H9 (cell line): Measurements from ENCODE around the gene RANBP3. TPM values are rescaled to one million over a fixed set of nuclear protein-coding genes. Genes with fewer than 3 reads are reported as not detected.

Experiments used
- DNase-seq: peaks from one replicate; pipeline ENCODE4 v3.0.0-alpha.2; 2017
- H2AFZ ChIP-seq: one replicate; pipeline ENCODE4 v1.6.1; 2013; ENCODE audit warnings: mild to moderate bottlenecking, low read length, control low read depth, moderate library complexity
- H2AK5ac ChIP-seq: 2 replicates; pipeline ENCODE4 v1.6.1; 2013; ENCODE audit warnings: low read length, control low read depth, mixed read lengths; ENCODE audit not compliant: insufficient read length
- H2BK120ac ChIP-seq: one replicate; pipeline ENCODE4 v1.6.1; 2013; ENCODE audit warnings: low read depth, mild to moderate bottlenecking, low read length, control low read depth, inconsistent platforms; ENCODE audit not compliant: poor library complexity, severe bottlenecking
- H2BK12ac ChIP-seq: 2 replicates; pipeline ENCODE4 v1.6.1; 2013; ENCODE audit warnings: low read length, control low read depth, mixed read lengths, low read depth; ENCODE audit not compliant: insufficient read length
- H2BK15ac ChIP-seq: 2 replicates; pipeline ENCODE4 v1.6.1; 2013; ENCODE audit warnings: low read depth, low read length, control low read depth
- H2BK20ac ChIP-seq: one replicate; pipeline ENCODE4 v1.6.1; 2013; ENCODE audit warnings: low read depth, mild to moderate bottlenecking, low read length, control low read depth, inconsistent platforms; ENCODE audit not compliant: poor library complexity, severe bottlenecking
- H2BK5ac ChIP-seq: 2 replicates; pipeline ENCODE4 v1.6.1; 2013; ENCODE audit warnings: low read length, control low read depth, mixed read lengths; ENCODE audit not compliant: insufficient read length
- H3K14ac ChIP-seq: 2 replicates; pipeline ENCODE4 v1.6.1; 2013; ENCODE audit warnings: low read length, control low read depth; ENCODE audit not compliant: insufficient read depth
- H3K18ac ChIP-seq: 2 replicates; pipeline ENCODE4 v1.6.1; 2013; ENCODE audit warnings: low read depth, mild to moderate bottlenecking, mixed read lengths, low read length, control low read depth; ENCODE audit not compliant: insufficient read length
- H3K23ac ChIP-seq: 2 replicates; pipeline ENCODE4 v1.6.1; 2013; ENCODE audit warnings: low read length, control low read depth, mixed read lengths, low read depth; ENCODE audit not compliant: insufficient read length
- H3K23me2 ChIP-seq: 2 replicates; pipeline ENCODE4 v1.6.1; 2013; ENCODE audit warnings: low read depth, mild to moderate bottlenecking, mixed read lengths, low read length, control low read depth; ENCODE audit not compliant: insufficient read length, poor library complexity, severe bottlenecking
- H3K27ac ChIP-seq: 2 replicates; pipeline ENCODE4 v1.5.1; 2013; ENCODE audit warnings: low read length, control low read depth, mixed read lengths, low read depth; ENCODE audit not compliant: insufficient read length
- H3K27me3 ChIP-seq: 2 replicates; pipeline ENCODE4 v1.6.1; 2013; ENCODE audit warnings: low read length, control low read depth, inconsistent platforms; ENCODE audit not compliant: insufficient read depth
- H3K4ac ChIP-seq: 2 replicates; pipeline ENCODE4 v1.6.1; 2013; ENCODE audit warnings: low read depth, mild to moderate bottlenecking, control low read depth, inconsistent platforms, low read length, moderate library complexity
- H3K4me1 ChIP-seq: 2 replicates; pipeline ENCODE4 v1.6.1; 2013; ENCODE audit warnings: low read length, control low read depth, inconsistent platforms; ENCODE audit not compliant: insufficient read depth
- H3K4me2 ChIP-seq: 2 replicates; pipeline ENCODE4 v1.6.1; 2013; ENCODE audit warnings: low read length, control low read depth, mixed read lengths; ENCODE audit not compliant: insufficient read length, insufficient read depth
- H3K56ac ChIP-seq: 2 replicates; pipeline ENCODE4 v1.6.1; 2013; ENCODE audit warnings: low read depth, mild to moderate bottlenecking, mixed read lengths, low read length, control low read depth; ENCODE audit not compliant: insufficient read length
- H3K79me1 ChIP-seq: 2 replicates; pipeline ENCODE4 v1.6.1; 2013; ENCODE audit warnings: low read depth, mild to moderate bottlenecking, moderate library complexity, low read length, control low read depth, inconsistent platforms; ENCODE audit not compliant: insufficient read depth, poor library complexity, severe bottlenecking
- H3K79me2 ChIP-seq: 2 replicates; pipeline ENCODE4 v1.6.1; 2013; ENCODE audit warnings: low read length, control low read depth, inconsistent platforms; ENCODE audit not compliant: insufficient read depth
- H3K9ac ChIP-seq: 2 replicates; pipeline ENCODE4 v1.6.1; 2013; ENCODE audit warnings: low read length, control low read depth, mixed read lengths; ENCODE audit not compliant: insufficient read length; ENCODE audit errors: extremely low read depth
- H3K9me3 ChIP-seq: one replicate; pipeline ENCODE4 v1.6.1; 2013; ENCODE audit warnings: low read depth, low read length, inconsistent platforms; ENCODE audit not compliant: control insufficient read depth
- H3T11ph ChIP-seq: one replicate; pipeline ENCODE4 v1.6.1; 2013; ENCODE audit warnings: mild to moderate bottlenecking, low read length, control low read depth, inconsistent platforms
- H4K20me1 ChIP-seq: one replicate; pipeline ENCODE4 v1.6.1; 2013; ENCODE audit not compliant: control insufficient read depth, insufficient read length, insufficient read depth
- H4K5ac ChIP-seq: 2 replicates; pipeline ENCODE4 v1.6.1; 2013; ENCODE audit warnings: low read depth, mild to moderate bottlenecking, mixed read lengths, low read length, control low read depth; ENCODE audit not compliant: insufficient read length
- H4K8ac ChIP-seq: replicated peaks from 2 replicates; pipeline ENCODE4 v1.6.1; 2013; ENCODE audit warnings: low read length, control low read depth, mixed read lengths, low read depth; ENCODE audit not compliant: insufficient read length
- H4K91ac ChIP-seq: 2 replicates; pipeline ENCODE4 v1.6.1; 2013; ENCODE audit warnings: low read depth, mild to moderate bottlenecking, moderate library complexity, mixed read lengths, low read length, control low read depth; ENCODE audit not compliant: insufficient read length
- H3K27ac Mint-ChIP-seq, 3 experiments: 2 replicates in 2 of 3; 3 replicates in 1 of 3; pipeline ENCODE4 v1.8.0; 2020 to 2021; ENCODE audit warnings: mixed read lengths in 3 of 3, mild to moderate bottlenecking in 1 of 3, moderate library complexity in 1 of 3
- H3K27me3 Mint-ChIP-seq: 2 replicates; pipeline ENCODE4 v1.8.0; 2021; ENCODE audit warnings: low read depth, mild to moderate bottlenecking, moderate library complexity, mixed read lengths
- H3K36me3 Mint-ChIP-seq, 3 experiments: 2 replicates in 2 of 3; 3 replicates in 1 of 3; pipeline ENCODE4 v1.8.0; 2020 to 2021; ENCODE audit warnings: low read depth in 3 of 3, mixed read lengths in 3 of 3; ENCODE audit not compliant: insufficient read depth in 1 of 3
- H3K4me1 Mint-ChIP-seq, 2 experiments: 2 replicates each; pipeline ENCODE4 v1.8.0; 2020; ENCODE audit warnings: mixed read lengths in 2 of 2
- H3K4me3 Mint-ChIP-seq, 2 experiments: 2 replicates in 1 of 2; 3 replicates in 1 of 2; pipeline ENCODE4 v1.8.0; 2020 to 2021; ENCODE audit warnings: mild to moderate bottlenecking in 2 of 2, mixed read lengths in 2 of 2, moderate library complexity in 1 of 2
- H3K9me3 Mint-ChIP-seq, 2 experiments: 2 replicates in 1 of 2; 3 replicates in 1 of 2; pipeline ENCODE4 v1.8.0; 2020; ENCODE audit warnings: mild to moderate bottlenecking in 2 of 2, mixed read lengths in 2 of 2, moderate library complexity in 1 of 2
- CTCF ChIP-seq: fragments of 200-600 bp; sonication (generic); conservative IDR thresholded peaks from 3 replicates; pipeline ENCODE4 v1.8.0; 2021; ENCODE audit warnings: antibody characterized with exemption, mild to moderate bottlenecking
- WGBS: extraction: QIAGEN DNeasy Blood & Tissue Kit; methylation state at CpG from one replicate; pipeline ENCODE4 v1.1.7; 2013; ENCODE audit warnings: missing lambda C conversion rate, low lambda C conversion rate, mixed read lengths; ENCODE audit not compliant: insufficient read length; ENCODE audit errors: extremely low coverage; 5-methylcytosine and 5-hydroxymethylcytosine counted together
- total RNA-seq: library from RNA; stranded (reverse); gene quantifications from 2 replicates; pipeline ENCODE4 v1.2.1, GENCODE V29; 2021

Gene RANBP3
- total RNA-seq, 1 experiment from 2014 or later, result 86.5 TPM

GRCh38 chr19:5893907-5894703 is 83.8 kb downstream of the RANBP3 start:
- Histone ChIP-seq H4K91ac (no peak overlapping the region), H3K9me3 (no peaks in the 10 kb centered on the region), H2BK15ac (no peak overlapping the region), H3K9ac (no peak overlapping the region), H3K79me2 (no peaks in the 10 kb centered on the region), H3K23me2 (no peaks in the 10 kb centered on the region), H3K56ac (no peak overlapping the region), H3K23ac (no peak overlapping the region), H2BK12ac (no peak overlapping the region), H3K4ac (no peak overlapping the region), H4K5ac (no peak overlapping the region), H3K79me1 (no peaks in the 10 kb centered on the region), H2AFZ (no peak overlapping the region), H4K8ac (no peak overlapping the region), H3K27me3 (no peaks in the 10 kb centered on the region), H3K18ac (no peak overlapping the region), H3K27ac (no peak overlapping the region), H3K4me2 (no peak overlapping the region), H3T11ph (no peak overlapping the region), H2BK5ac (no peak overlapping the region), H3K4me1 (no peaks in the 10 kb centered on the region; the same call in 1 of the 2 replicates), H2BK120ac (no peak overlapping the region), H3K14ac (no peak overlapping the region), H4K20me1 (no peaks in the 10 kb centered on the region), H2BK20ac (no peak overlapping the region), H2AK5ac (no peak overlapping the region)
- H3K4me3 Mint-ChIP-seq, result no peak overlapping the region
- no CpG with 5 or more reads among the region's 28 CpGs for WGBS
- H3K9me3 Mint-ChIP-seq, result no peaks in the 10 kb centered on the region
- DNase-seq, result no peak
- H3K36me3 Mint-ChIP-seq, result peaks cover 3 to 11% (median 8%) of the 10 kb centered on the region in 3 experiments; a peak in 6 of 7 replicates
- no peak for TF ChIP-seq CTCF
- peaks cover 10 to 15% of the 10 kb centered on the region in 2 experiments for H3K4me1 Mint-ChIP-seq
- H3K27me3 Mint-ChIP-seq, result peaks cover 23% of the 10 kb centered on the region
- no peak overlapping the region; a peak in 1 of 7 replicates for H3K27ac Mint-ChIP-seq
